ENCODE measurements around the gene PRKN.
"Not testable (repeated sequence)": the region's sequence is repeated elsewhere in the genome, so short reads cannot be mapped to it uniquely, and the experiment has no call there.

Gene PRKN

DNA sequence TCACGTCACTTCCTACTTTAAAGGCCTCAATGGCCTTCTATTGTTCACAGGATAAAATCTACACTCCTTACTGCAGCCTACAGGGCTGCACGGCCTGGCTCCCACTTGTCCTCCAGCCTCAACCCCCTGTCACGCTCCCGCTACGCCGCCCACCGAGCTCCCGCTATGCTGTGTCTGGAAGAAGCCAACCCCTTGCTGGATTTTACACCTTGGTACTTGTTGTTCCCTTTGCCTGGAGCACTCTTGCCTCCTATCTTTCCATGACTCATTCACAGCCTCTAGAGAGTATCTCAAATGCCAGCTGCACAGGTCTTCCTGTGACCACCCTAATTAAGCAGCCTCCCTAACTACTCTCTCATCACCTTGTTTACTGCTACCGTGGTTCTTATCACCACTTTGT, 259.9 kb downstream of the PRKN start:
- no peak for DNase-seq (ENCODE audit: low read depth in 1 of 2, low spot score in 1 of 2)

- no peak for DNase-seq (ENCODE audit: low read depth in 1 of 2, low spot score in 1 of 2)
Measured at GRCh38 chr6:162463576-162463975, 264.0 kb downstream of the PRKN start.

GRCh38 chr6:162459985-162460384, 267.6 kb downstream of the PRKN start:
- no peak for DNase-seq (ENCODE audit: low read depth in 1 of 2, low spot score in 1 of 2)

- DNase-seq (ENCODE audit: low read depth in 1 of 2, low spot score in 1 of 2) = no peak
Measured at GRCh38 chr6:162450358-162450757, 277.2 kb downstream of the PRKN start.

GRCh38 chr6:162448294-162448693, 279.3 kb downstream of the PRKN start:
- no peak for DNase-seq (ENCODE audit: low read depth in 1 of 2, low spot score in 1 of 2)

DNA sequence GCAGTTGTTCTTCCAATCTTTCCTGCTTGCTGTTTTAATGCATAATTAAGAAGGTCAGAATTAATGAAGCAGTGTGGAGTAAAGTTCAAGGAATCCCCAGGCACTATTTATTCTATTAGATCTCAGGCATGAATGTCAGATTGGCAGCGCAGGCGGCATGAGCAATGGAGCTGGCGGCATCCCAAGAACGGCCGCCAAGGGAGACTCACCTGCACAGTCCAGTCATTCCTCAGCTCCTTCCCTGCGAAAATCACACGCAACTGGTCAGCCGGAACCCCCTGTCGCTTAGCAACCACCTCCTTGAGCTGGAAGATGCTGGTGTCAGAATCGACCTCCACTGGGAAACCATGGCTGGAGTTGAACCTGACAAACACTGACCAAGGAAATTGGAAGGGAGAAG, 284.5 kb downstream of the PRKN start:
- no peak for DNase-seq (ENCODE audit: low read depth in 1 of 2, low spot score in 1 of 2)

DNA sequence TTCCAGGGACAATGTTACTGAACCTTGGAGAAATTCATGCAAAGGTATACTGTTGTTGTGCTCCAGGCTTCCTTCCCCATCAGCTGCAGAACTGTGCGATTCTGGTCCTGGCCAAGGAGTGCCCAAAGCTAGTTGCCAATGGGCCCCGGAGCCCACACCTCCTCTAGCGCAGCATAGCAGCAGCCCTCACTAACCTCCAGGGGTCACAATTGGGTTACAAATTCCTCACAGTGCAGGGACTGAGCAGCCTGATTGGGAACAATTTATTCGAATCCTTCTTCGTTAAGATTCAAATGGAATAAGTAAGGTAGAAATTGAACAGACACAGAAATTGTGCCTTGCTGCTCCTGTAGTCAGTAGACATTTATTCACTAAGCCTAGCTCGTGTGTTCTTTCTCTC, 284.9 kb downstream of the PRKN start:
- no peak for DNase-seq (ENCODE audit: low read depth in 1 of 2, low spot score in 1 of 2)

GRCh38 chr6:162441991-162442390, 285.6 kb downstream of the PRKN start:
- no peak for DNase-seq (ENCODE audit: low read depth in 1 of 2, low spot score in 1 of 2)

DNA sequence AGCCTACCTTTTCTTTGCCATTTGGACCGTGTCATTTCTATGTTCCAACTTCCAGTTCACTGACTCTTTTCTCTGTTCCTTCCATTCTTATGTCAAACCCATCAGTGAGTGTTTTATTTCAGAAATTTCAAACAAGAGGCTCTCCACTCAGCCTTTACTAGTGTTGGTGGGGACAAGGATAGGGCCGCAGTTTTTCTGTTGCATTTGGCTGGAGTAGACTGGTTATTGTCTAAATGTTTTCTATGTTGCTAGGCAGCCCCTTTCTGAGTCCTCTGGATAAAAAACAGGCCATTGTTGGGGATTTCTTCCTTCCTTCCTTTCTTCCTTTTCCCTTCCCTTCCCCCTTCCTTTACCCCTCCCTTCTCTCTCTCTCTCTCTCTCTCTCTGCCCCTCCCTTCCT, 288.6 kb downstream of the PRKN start:
- DNase-seq (ENCODE audit: low read depth in 1 of 2, low spot score in 1 of 2) = no peak

GRCh38 chr6:162435071-162435470, 292.5 kb downstream of the PRKN start:
- no peak for DNase-seq (ENCODE audit: low read depth in 1 of 2, low spot score in 1 of 2)

DNA sequence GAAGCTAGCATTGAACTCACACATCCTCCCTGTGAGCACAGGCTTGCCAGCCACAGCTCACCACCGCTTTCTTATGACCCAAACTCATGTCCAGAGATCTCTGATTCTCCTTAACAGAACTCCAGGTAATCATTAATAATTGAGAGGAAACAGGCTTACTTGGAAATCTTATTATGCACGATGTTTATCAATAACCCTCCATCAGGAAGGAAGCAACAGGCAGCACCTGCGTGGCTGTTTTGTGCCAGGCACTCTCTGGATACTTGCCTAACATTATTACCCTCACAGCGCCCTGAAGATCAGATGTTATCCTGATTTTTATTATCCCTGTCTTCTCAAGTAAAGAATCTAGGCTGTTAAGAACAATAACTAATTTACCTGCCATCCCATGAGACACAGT, 306.6 kb downstream of the PRKN start:
- no peak for DNase-seq (ENCODE audit: low read depth in 1 of 2, low spot score in 1 of 2)

- DNase-seq (ENCODE audit: low read depth in 1 of 2, low spot score in 1 of 2) = no peak
Measured at GRCh38 chr6:162416831-162417537, 310.6 kb downstream of the PRKN start.

- no peak for DNase-seq (ENCODE audit: low read depth in 1 of 2, low spot score in 1 of 2)
Measured at GRCh38 chr6:162416307-162416706, 311.3 kb downstream of the PRKN start.

DNA sequence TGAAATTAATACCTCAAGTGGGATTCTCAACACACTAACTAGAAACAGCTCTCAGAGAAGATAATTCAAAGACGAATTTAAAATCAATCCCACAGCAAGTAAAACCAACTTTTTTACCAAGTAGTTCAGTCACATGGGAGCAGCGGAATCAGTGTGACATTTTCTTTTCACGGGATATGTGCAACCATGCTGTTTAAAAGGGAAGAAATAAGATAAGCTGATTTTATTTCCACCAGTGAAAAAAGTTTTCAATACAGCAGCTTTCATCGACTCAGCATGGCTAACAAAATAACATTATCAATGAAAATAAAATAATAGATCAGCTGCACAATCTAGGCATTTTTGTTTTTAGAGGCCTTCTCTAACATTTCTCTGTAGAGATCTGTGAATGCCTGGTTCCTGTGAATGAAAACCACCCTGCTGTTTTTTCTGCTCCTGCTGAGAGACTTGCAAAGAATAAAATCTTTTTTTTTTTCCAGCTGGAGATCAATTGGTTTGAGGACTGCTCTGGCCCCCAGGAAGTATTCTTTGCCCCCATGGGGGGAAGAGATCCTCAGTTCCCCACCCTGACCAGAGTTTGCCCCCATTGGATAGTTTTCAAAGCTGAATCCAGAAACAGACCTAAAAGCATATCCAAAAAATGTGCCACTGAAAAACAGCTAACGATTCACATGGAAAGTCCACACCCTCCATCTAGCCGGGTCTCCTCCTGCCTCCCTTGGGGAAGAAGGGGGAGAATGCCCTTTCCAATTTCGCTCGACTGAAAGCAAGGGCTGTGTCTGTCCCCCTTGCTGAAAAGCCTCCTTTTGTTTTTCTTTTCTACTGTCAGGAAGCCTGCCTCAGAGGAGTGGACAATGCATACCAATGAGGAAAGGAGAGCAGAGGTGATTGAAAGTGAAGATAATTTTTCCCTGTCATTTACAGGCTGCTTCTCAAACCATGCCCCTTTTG, 317.6 kb downstream of the PRKN start:
- DNase-seq (ENCODE audit: low read depth in 1 of 2, low spot score in 1 of 2) = no peak

DNA sequence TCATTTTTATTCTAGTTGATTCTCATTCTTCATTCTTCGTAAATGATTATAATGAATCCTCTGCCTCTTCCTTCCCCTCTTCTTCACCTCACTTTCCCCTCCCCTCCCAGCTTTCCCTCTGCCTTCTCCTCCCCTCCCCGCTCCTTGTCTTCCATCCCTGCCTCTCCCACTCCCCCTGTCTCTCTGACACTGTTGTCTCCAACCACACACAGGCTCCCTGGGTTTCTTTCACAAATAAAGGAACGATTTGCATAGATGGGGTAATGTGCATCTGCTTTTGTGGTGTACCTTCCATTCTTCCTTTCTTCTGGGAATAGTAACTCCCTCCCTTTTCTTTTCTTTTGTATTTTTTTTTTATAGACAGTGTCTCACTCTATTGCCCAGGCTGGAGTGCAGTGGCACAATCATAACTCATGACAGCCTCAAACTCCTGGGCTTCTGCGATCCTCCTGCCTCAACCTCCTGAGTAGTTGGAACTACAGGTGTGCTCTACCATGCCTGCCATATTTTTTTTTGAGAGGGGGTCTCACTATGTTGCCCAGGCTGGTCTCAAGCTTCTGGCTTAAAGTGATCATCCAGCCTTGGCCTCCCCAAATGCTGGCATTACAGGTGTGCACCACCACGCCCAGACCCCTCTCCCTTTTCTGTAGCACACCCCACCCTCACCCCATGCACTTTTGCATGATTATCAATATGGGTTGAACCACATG, 318.6 kb downstream of the PRKN start:
- DNase-seq (ENCODE audit: low read depth in 1 of 2, low spot score in 1 of 2) = no peak

GRCh38 chr6:162404951-162405350, 322.6 kb downstream of the PRKN start:
- no peak for DNase-seq (ENCODE audit: low read depth in 1 of 2, low spot score in 1 of 2)

- no peak for DNase-seq (ENCODE audit: low read depth in 1 of 2, low spot score in 1 of 2)
Measured at GRCh38 chr6:162403031-162403430, 324.5 kb downstream of the PRKN start.

GRCh38 chr6:162395181-162395580, 332.4 kb downstream of the PRKN start:
- DNase-seq (ENCODE audit: low read depth in 1 of 2, low spot score in 1 of 2) = no peak

GRCh38 chr6:162390961-162391811, 336.4 kb downstream of the PRKN start:
- DNase-seq (ENCODE audit: low read depth in 1 of 2, low spot score in 1 of 2) = not testable (repeated sequence)

DNA sequence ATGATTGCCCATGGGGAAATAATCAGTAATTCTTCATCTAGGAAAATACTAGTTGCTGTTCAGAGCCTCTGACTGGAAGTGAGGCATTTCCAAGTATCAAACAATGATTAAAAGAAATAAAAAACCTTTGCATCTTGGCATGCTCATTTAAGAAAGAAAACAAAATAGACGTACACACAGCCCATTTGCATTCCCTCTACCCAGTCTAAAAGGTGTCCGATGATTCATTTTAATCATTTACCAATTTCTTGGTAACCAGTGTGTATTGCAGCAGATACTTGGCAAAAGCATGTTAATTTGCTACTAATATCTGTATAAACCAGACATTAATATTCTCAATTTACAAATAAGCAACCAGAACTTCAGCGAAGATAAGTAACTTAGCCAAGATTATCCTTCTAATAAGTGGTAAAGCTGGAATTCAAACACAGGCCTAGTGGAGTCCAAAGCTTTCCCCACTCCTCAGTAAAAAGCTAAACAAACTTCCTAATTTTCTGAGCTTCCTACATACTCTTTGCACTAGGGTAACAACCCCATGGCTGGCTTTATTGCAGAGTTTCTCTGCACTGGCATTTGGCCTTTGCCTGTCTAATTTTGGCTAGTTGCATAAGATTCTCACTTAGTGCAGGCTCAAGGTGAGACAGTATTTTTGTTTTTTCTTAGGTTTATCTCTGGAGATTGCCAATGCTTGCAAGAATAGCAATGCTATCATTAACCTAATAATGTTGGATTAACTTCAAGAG, 338.1 kb downstream of the PRKN start:
- no peak for DNase-seq (ENCODE audit: low read depth in 1 of 2, low spot score in 1 of 2)

Measured in activated T-helper 1 cell treated with anti-CD3 and anti-CD28 coated beads, Interleukin-2, amount 50 U/mL, for 16 hours (primary cell).